Stimulated activated CD8-positive, alpha-beta memory T cell treated with anti-CD3 and anti-CD28 coated beads, Interleukin-12 subunit alpha, Interleukin-12 subunit beta, amount 100 ng/mL, for 1 hour (primary cell): ENCODE measurements around the gene HTT.

ENCODE experiments used
- DNase-seq: peaks from one replicate; pipeline ENCODE4 v3.0.0-alpha.2; 2020; ENCODE audit warnings: low read depth

HTT gene

GRCh38 chr4:3250438-3250955 is 176.0 kb downstream of the HTT start:
- no peak for DNase-seq

GRCh38 chr4:3250956-3251690 is 176.6 kb downstream of the HTT start:
- no peak for DNase-seq

GRCh38 chr4:3251691-3252479 is 177.4 kb downstream of the HTT start:
- no peak for DNase-seq

GRCh38 chr4:3252480-3252828 is 178.0 kb downstream of the HTT start:
- no peak for DNase-seq

GRCh38 chr4:3252831-3253641 is 178.6 kb downstream of the HTT start:
- no peak for DNase-seq

- no peak for DNase-seq
Observed at GRCh38 chr4:3253808-3254207, 179.3 kb downstream of the HTT start.

GRCh38 chr4:3254302-3255131 is 180.0 kb downstream of the HTT start:
- DNase-seq: no peak

GRCh38 chr4:3255611-3256186 is 181.2 kb downstream of the HTT start:
- no peak for DNase-seq

- no peak for DNase-seq
Observed at GRCh38 chr4:3256230-3257102, 182.0 kb downstream of the HTT start.

- no peak for DNase-seq
Observed at GRCh38 chr4:3257103-3257555, 182.6 kb downstream of the HTT start.

GRCh38 chr4:3257556-3258482 is 183.3 kb downstream of the HTT start:
- no peak for DNase-seq

- no peak for DNase-seq
Observed at GRCh38 chr4:3261411-3262207, 187.1 kb downstream of the HTT start.

- DNase-seq: no peak
Observed at GRCh38 chr4:3262208-3263052, 187.9 kb downstream of the HTT start.

- DNase-seq: no peak
Observed at GRCh38 chr4:3263053-3263875, 188.8 kb downstream of the HTT start.

- DNase-seq: no peak
Observed at GRCh38 chr4:3263876-3264193, 189.4 kb downstream of the HTT start.

GRCh38 chr4:3266076-3266475 is 191.6 kb downstream of the HTT start:
- DNase-seq: no peak
